NCI-H2081 (cell line): ENCODE data around the gene SNX4.
A peak's percentile ranks its signal among the peaks of the same experiment; 100 is the strongest.
"Not testable (repeated sequence)": the region's sequence is repeated elsewhere in the genome, so short reads cannot be mapped to it uniquely, and the experiment has no call there.

Experiments used
- DNase-seq, 2 experiments: peaks; one replicate each; lab custom pipeline; 2025; lab: John Stamatoyannopoulos, UW

SNX4 gene

GRCh38 chr3:125462722-125463299 is 57.2 kb downstream of the SNX4 start:
- no peak for DNase-seq

- DNase-seq, result no peak
These were observed 58.1 kb downstream of the SNX4 start for GRCh38 chr3:125461896-125462295.

GRCh38 chr3:125460233-125460632 is 59.8 kb downstream of the SNX4 start:
- no peak for DNase-seq

GRCh38 chr3:125443923-125444322 is 76.1 kb downstream of the SNX4 start:
- no peak for DNase-seq

GRCh38 chr3:125442506-125442905 is 77.5 kb downstream of the SNX4 start:
- DNase-seq, result no peak

- DNase-seq, result no peak
These were observed 79.0 kb downstream of the SNX4 start for GRCh38 chr3:125440970-125441369.

GRCh38 chr3:125440559-125440955 is 79.4 kb downstream of the SNX4 start:
- no peak for DNase-seq

- DNase-seq, result peak; percentile 26 to 29
These were observed 82.2 kb downstream of the SNX4 start for GRCh38 chr3:125437631-125438435.

GRCh38 chr3:125436921-125437320 is 83.1 kb downstream of the SNX4 start:
- DNase-seq, result no peak

GRCh38 chr3:125435231-125435630 is 84.8 kb downstream of the SNX4 start:
- no peak for DNase-seq

GRCh38 chr3:125434582-125435011 is 85.4 kb downstream of the SNX4 start:
- no peak for DNase-seq

GRCh38 chr3:125433611-125434041 is 86.4 kb downstream of the SNX4 start:
- DNase-seq, result no peak

GRCh38 chr3:125433091-125433534 is 86.9 kb downstream of the SNX4 start:
- DNase-seq, result no peak

GRCh38 chr3:125431912-125432790 is 87.9 kb downstream of the SNX4 start:
- no peak for DNase-seq

GRCh38 chr3:125431391-125431790 is 88.6 kb downstream of the SNX4 start:
- no peak for DNase-seq

- no peak for DNase-seq
These were observed 91.7 kb downstream of the SNX4 start for GRCh38 chr3:125428216-125428830.

- DNase-seq, result no peak
These were observed 101.7 kb downstream of the SNX4 start for GRCh38 chr3:125418306-125418705.

GRCh38 chr3:125416235-125416634 is 103.8 kb downstream of the SNX4 start:
- DNase-seq, result no peak

GRCh38 chr3:125414669-125415068 is 105.3 kb downstream of the SNX4 start:
- DNase-seq, result no peak

GRCh38 chr3:125410922-125411321 is 109.1 kb downstream of the SNX4 start:
- DNase-seq, result no peak

- no peak for DNase-seq
These were observed 113.9 kb downstream of the SNX4 start for GRCh38 chr3:125406070-125406469.

GRCh38 chr3:125405515-125405914 is 114.5 kb downstream of the SNX4 start:
- DNase-seq, result not testable (repeated sequence)
